A204.1 (cell line): Measurements from ENCODE around the gene LRCH2.
A peak's percentile ranks its signal among the peaks of the same experiment; 100 is the strongest.
"Not testable (repeated sequence)": the region's sequence is repeated elsewhere in the genome, so short reads cannot be mapped to it uniquely, and the experiment has no call there.

Experiments
- FAIRE-seq: peaks from 2 replicates; lab custom pipeline; 2012; peaks lifted over from hg19 to GRCh38; lab: Jason Lieb, UNC

LRCH2 gene

GRCh38 chrX:115209547-115209946 is 24.3 kb downstream of the LRCH2 start:
- not testable (repeated sequence) for FAIRE-seq

GRCh38 chrX:115204040-115204439 is 29.9 kb downstream of the LRCH2 start:
- FAIRE-seq: no peak

DNA sequence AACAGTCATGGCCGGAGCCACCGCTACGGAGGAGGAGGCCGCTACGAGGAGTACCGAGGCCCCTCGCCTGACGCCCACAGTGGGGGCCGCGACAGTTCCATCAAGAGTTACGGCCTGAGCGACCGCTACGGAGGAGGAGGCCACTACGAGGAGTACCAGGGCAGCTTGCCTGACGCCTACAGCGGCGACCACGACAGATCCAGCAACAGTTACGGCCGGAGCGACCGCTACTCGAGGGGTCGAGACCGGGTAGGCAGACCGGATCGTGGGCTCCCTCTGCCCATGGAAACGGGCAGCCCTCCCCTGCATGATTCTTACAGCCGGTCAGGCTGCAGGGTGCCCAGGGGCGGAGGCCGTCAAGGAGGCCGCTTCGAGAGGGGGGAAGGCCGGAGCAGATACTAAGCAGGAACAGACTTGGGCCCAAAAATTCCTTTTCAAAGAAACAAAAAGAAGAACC is 41.6 kb downstream of the LRCH2 start:
- no peak for FAIRE-seq

- no peak for FAIRE-seq
Observed at GRCh38 chrX:115191490-115192243, 42.2 kb downstream of the LRCH2 start.

- no peak for FAIRE-seq
Observed at GRCh38 chrX:115190636-115191489, 43.0 kb downstream of the LRCH2 start.

- no peak for FAIRE-seq
Observed at GRCh38 chrX:115189646-115190635, 44.0 kb downstream of the LRCH2 start.

DNA sequence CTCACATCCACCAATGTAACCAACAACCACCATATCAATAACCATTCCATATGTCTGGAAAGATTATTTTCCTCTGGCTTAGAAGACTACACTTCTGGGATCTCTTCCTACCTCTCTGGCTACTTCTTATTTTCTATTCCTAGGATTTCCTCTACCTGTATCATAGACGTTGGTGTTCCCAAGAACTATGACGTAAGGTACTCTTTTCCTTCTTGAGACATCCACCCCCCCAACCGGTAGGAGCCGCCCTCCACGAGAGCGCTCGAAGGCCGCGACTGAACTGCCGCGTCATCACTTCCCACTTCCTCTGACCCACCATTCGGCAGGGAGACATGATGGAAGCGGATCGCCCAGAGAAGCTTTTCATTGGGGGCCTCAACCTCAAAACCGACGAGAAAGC is 44.8 kb downstream of the LRCH2 start, which contains the start of gene RBMXL3:
Gene RBMXL3, plus strand, starts transcription at position 301 of the 400 bp plus-strand sequence. Its CDS starts 32 bp downstream, at position 333.
- no peak for FAIRE-seq

DNA sequence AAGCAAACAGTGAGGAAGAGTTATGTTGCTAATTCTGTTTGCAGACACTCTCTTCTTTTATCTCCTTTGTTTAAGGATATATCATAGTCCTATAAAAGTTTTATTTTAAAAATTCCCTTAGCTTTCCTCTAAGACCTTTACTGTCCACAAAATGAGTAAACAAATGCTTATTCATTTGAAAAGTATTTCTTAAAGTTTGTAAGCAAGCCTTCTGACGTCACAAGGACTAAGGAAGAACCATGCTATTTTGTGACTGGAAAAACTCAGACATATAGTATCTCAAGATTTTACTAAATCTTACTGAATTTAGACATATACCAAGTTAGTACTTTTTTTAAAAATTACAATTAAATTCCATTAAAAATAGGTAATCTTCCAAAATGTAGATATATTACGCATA is 49.9 kb downstream of the LRCH2 start:
- FAIRE-seq: no peak

DNA sequence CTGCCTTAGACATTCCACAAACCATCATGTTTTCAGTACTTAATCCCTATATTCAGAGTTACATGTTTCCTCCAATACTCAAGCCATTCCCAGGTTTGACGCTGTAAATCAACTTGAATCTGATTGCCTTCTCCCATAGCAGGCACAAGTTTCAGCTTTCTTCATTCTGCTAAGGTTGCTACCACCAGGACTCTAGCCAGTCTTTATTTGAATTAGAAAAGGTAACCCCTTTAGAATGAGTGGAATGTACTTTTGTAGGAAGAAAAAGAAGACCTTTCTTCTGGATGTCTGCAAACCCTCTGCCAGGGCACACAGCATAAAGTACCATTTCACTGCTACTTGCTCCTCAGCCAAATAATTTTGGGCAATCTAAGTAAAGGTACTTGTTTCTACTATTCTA is 55.4 kb downstream of the LRCH2 start:
- FAIRE-seq: no peak

GRCh38 chrX:115177932-115178331 is 56.0 kb downstream of the LRCH2 start:
- no peak for FAIRE-seq

GRCh38 chrX:115174548-115174947 is 59.3 kb downstream of the LRCH2 start:
- FAIRE-seq: no peak

DNA sequence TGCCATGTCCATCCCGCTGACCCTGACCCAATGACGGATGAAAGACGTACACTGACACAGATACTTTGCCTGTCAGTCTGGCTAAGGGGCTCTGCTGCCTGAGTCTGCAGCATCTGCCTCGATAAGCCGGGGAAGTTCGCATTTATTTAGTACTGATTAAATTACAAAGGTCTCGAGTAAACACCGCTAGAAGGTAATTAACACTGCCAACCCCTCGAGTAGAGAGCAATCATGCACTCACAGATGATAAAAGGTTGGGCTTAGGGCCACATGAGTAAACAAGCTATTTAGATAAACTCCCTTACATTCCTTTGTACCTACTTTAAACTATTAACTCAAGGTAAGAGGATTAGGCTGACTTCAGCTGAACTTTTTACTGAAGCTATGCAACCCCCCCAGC is 60.7 kb downstream of the LRCH2 start:
- no peak for FAIRE-seq

GRCh38 chrX:115147220-115147619 is 86.7 kb downstream of the LRCH2 start:
- FAIRE-seq: peak; percentile 99

DNA sequence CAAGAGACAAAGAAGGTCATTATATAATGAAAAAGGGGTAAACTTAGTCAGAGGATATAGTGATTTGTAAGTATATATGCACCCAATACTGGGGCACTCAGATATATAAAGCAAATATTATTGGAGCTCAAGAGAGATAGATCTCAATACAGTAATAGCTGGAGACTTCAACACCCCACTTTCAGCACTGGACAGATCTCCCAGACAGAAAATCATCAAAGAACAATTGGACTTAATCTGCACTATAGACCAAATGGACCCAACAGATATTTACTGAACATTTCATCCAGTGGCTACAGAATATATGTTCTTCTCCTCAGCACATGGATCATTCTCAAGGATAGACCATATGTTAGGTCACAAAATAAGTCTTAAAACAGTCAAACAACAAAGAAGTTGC is 91.8 kb downstream of the LRCH2 start:
- no peak for FAIRE-seq

DNA sequence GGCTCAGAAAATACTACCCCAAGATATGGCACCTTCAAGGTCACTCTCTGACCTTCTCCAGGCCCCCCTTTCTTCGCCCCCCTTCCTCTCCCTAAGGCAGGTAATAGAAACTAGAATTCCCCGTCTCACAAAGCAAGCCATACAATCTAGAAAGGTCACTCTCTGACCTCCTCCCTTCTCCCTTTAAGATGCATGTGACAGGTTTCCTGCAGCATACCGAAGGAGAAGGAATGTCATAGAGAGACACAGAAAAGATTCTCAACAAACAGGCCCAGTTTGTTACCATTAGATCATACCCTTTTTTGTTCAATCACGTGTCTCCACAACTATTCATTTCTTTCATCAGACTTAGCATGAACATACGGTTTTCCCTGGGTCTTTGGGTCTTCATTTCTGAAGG is 95.9 kb downstream of the LRCH2 start:
- no peak for FAIRE-seq

DNA sequence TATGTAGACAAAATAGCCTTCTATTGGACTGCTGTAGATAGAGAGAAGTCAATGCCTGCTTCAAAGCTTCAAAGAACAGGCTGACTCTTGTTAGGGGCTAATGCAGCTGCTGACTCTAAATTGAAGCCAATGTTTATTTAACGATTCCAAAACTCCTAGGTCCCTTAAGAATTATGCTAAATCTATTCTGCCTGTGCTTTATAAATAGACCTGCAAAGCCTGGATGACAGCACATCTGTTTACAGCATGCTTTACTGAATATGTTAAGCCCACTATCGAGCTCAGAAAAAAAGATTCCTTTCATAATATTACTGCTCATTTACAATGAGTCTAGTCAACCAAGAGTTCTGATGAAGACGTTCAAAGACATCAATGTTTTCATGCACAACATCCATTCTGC is 99.5 kb downstream of the LRCH2 start:
- no peak for FAIRE-seq

DNA sequence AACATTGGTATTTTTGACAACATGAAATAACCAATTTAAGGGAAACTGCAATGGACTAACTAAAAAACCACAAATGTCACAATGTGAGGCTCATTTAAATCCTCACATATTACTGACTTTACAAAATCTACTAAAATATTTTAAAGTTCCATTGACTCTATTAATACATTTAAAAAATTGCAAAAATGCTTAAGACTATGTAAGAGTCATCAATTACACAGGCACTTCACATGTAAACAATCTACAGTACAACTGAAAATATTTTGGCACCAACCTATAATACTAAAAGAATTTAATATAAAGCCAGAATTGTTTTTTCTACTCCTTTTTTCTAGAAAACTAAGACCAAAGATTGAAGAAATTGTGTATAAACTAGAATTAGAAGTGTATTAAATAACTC is 121.5 kb downstream of the LRCH2 start:
- no peak for FAIRE-seq

DNA sequence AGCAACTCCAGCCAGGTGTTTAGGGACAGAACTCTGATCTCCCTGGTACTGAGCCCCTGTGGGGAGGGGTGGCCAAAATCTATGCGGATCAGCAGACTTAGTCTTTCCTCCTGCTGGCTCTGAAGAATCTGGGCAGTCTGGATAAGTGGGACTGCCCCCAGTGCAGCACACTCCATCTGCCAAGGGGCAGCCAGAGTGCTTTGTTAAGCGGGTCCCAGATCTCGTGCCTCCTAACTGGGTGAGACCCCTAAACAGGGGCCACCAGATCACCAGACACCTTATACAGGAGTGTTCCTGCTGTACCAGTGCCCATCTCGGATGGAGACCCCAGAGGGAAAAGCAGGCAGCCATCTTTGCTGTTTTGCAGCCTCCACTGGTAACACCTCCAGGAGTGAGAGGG is 135.0 kb downstream of the LRCH2 start:
- FAIRE-seq: no peak

- FAIRE-seq: no peak
Observed at GRCh38 chrX:115093191-115093590, 140.7 kb downstream of the LRCH2 start.

DNA sequence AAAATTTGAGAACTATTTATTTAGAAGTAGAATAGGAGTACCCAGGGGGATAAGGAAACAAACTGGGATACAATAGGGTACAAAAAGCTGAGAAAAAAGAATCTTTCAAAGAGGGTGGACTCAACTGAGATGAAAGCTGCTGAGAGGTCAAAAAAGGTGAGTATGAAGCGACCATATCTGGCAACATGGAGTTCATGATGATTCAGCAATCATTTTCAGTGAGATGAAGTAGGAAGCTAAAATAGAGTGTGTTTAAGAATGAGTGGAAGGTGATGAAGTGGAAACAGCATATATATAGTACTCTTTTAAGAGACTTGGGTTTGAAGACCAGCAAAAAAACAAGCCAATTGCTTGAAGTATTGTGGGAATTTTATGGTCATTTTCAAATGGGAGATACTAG is 144.5 kb downstream of the LRCH2 start:
- FAIRE-seq: no peak

GRCh38 chrX:115068896-115069295 is 165.0 kb downstream of the LRCH2 start:
- no peak for FAIRE-seq

DNA sequence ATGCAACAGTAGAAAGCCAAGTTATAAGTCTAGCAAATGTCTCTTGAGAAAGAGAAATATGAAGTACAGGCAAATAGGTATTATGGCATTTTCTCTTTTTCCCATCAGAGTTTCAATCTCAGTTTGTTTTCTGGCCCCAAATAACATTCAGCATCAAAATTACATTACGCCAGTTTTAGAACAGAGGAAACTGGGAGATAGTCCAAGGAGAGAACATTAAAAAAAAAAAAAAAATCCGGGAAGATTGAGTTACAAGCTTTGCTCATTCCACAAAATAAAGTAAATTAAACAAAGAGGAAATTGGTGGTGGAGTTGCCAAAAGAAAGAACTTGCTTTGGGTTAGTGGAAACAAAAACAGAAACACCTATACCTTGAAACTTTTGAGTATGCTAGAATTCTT is 166.1 kb downstream of the LRCH2 start:
- no peak for FAIRE-seq
